ES-I3 (cell line): Measurements from ENCODE around the gene FGD5.
"Not testable (repeated sequence)": the region's sequence is repeated elsewhere in the genome, so short reads cannot be mapped to it uniquely, and the experiment has no call there.

Source experiments
- H3K36me3 ChIP-seq: 2 replicates; pipeline ENCODE4 v1.6.1; 2013; ENCODE audit warnings: mild to moderate bottlenecking, low read length, control low read depth, moderate library complexity; ENCODE audit not compliant: insufficient read depth
- H3K4me1 ChIP-seq: 2 replicates; pipeline ENCODE4 v1.6.1; 2013; ENCODE audit warnings: mild to moderate bottlenecking, control low read depth, low read length; ENCODE audit not compliant: insufficient read depth
- H3K9ac ChIP-seq: 2 replicates; pipeline ENCODE4 v1.6.1; 2013; ENCODE audit warnings: low read depth, mild to moderate bottlenecking, low read length, moderate library complexity
- H3K9me3 ChIP-seq: 2 replicates; pipeline ENCODE4 v1.6.1; 2013; ENCODE audit warnings: mild to moderate bottlenecking, low read length, moderate library complexity; ENCODE audit not compliant: control insufficient read depth, insufficient read depth

FGD5 gene

DNA sequence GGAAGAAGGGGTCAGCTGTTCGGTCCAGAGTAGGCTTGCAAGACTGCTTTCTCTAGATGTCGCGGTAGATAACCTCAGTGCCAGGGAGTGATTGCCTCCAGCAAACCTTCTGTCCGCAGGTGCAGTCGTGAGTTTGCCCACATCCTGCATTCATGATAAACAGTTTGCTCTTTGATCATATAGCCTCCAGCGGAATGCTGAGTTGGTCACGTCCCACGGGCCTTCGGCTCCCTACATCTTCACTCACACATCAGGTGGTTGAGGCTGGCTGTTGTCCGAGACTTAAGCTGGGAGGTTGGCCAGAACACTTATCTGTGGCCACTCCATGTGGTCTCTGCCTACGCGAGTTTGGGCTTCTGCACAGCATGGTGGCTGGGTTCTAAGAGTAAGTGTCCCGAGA is 66.5 kb downstream of the FGD5 start:
- Histone ChIP-seq H3K36me3 (no peaks in the 10 kb centered on the region), H3K9me3 (no peaks in the 10 kb centered on the region), H3K9ac (no peak overlapping the region), H3K4me1 (no peaks in the 10 kb centered on the region)

DNA sequence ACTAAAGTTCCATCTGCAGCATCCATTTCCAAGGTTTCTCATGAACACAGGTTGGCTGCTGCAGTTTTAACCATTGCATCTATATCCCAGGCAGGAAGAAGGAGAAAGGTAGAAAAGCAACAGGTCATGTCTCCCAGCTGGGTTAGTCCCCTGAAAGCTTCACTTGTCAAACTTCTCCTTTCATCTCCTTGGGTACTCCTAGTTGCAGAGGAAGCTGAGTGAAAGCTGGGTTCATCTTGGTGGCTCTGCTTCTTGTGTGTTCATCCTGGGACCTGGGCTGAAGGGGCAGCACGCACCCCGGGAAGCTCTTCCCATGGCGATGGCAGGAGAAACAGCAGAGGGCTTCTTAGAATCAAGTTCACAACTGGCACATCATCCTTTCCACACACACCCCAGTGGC is 67.3 kb downstream of the FGD5 start:
- no peaks in the 10 kb centered on the region for H3K4me1 ChIP-seq
- H3K36me3 ChIP-seq: no peaks in the 10 kb centered on the region
- no peaks in the 10 kb centered on the region for H3K9me3 ChIP-seq
- H3K9ac ChIP-seq: no peak overlapping the region

DNA sequence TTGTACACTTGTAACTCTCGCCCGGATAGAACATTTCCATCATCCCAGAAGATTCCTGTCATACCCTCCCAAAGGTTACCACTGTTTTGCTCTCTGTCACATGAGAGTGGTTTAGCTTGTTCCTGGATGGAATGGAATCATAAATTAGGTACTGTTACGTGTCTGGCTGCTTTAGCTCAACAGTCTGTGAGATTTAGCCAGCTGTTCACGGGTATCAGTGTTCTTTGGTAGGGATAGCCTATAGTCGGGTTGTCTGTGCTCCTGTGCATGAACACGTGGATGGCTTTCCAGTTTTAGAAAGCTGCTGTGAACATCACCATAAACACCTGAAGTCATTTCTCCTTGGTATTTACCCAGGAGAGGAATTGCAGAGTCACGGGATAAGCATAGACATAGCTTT is 70.4 kb downstream of the FGD5 start:
- Histone ChIP-seq H3K9me3 (no peaks in the 10 kb centered on the region), H3K36me3 (no peaks in the 10 kb centered on the region), H3K4me1 (no peaks in the 10 kb centered on the region), H3K9ac (no peak overlapping the region)

DNA sequence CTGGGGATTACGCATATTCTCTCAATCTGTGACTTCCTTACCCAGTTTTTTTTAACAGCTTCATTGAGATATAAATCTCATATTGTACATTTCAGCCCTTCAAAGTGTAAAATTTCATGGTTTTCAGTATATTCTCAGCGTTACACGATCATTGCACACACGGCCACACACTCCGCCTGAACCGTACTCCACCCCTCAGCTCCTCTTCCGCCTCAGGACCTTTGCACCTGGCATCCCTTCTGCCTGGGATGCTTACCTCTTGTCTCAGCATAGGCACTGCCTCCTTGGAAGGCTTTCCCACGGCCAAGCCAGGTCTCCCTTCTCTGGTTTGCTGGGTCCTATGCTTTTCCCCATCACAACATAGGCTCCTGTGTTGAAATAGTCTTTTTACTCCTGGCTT is 71.2 kb downstream of the FGD5 start:
- Histone ChIP-seq H3K9ac (no peak overlapping the region), H3K4me1 (no peaks in the 10 kb centered on the region), H3K36me3 (no peaks in the 10 kb centered on the region), H3K9me3 (no peaks in the 10 kb centered on the region)

DNA sequence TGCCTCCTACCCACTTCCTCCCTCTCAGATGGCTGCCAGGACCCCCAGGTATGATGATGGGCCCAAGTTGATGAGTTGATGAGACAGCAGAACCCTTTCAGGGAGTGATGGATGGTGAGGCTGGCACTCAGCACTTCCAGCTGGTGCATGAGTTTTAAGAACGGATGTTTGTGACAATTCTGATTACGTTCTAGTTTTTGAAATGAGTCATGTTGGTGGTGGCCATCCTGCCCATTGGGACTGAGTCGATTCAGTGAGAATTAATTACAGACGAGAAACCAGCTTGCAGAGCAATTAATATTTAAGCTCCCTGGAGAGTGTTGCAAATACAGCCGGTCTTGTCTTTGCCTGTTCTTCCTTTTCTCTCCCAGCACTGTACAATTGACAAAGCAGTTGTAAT is 71.7 kb downstream of the FGD5 start:
- Histone ChIP-seq H3K4me1 (no peaks in the 10 kb centered on the region), H3K9me3 (no peaks in the 10 kb centered on the region), H3K9ac (no peak overlapping the region)

DNA sequence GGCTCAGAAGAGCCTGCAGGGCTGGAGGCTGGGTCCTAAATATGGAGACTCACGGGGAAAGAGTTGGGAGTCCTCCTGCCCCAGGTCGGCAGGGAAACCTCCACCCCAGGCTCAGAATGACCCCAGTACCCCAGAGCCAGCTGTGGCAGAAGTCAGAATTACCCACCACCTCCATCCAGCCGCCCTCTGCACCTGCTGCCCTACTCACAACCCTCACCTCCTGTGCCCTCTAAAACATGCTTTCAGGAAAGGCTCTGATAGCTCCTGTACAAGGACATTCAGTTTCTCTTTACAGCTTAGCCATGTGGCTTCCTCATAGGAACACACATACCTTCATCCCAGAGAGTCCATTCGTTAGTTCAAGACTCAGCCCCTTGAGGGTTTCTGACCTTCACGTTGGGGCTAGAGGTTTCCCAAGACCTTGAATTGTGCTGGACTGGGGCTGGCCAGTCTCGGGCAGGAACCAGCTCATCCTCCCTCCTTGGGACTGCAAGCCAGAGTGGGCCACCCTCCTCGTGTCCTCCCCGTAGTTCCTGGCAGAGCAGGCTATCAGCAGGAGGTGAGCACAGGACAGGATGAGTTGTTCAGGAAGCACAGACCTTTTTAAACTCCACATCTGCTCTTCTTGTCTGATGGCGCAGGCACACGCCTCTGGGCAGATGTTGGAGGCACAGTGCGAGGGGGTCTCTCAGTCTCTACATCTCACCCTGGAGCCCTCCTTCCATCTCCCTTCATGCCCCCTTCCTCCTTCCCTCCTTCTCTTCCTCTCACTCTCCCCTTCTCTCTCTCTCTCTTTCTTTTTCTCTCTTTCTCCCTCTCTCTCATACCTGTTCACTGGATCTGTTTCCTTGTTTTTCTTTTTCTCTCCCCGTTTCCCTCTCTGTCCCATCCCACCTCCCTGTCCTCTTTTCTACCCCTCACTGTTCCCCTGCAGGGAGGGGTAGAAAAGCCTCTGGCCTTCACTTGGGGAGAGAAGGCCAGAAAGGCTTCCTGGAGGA is 72.7 kb downstream of the FGD5 start:
- Histone ChIP-seq H3K36me3 (no peaks in the 10 kb centered on the region), H3K4me1 (no peaks in the 10 kb centered on the region), H3K9ac (no peak overlapping the region), H3K9me3 (no peaks in the 10 kb centered on the region)

More for the DNA sequence above, 71.7 kb downstream of the FGD5 start:
- no peaks in the 10 kb centered on the region for H3K36me3 ChIP-seq

DNA sequence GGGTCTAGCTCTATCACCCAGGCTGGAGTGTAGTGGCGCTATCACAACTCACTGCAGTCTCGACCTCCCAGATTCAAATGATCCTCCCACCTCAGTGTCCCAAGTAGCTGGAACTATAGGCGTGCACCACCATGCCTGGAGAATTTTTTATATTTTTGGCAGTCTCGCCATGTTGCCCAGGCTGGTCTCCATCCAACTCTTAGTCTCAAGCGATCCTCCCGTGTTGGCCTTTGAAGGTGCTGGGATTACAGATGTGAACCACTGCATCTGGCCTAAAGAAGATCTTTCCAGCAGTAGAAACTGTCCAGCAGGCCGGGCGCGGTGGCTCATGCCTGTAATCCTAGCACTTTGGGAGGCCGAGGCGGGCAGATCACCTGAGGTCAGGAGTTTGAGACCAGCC is 73.5 kb downstream of the FGD5 start:
- H3K9me3 ChIP-seq: no peaks in the 10 kb centered on the region

DNA sequence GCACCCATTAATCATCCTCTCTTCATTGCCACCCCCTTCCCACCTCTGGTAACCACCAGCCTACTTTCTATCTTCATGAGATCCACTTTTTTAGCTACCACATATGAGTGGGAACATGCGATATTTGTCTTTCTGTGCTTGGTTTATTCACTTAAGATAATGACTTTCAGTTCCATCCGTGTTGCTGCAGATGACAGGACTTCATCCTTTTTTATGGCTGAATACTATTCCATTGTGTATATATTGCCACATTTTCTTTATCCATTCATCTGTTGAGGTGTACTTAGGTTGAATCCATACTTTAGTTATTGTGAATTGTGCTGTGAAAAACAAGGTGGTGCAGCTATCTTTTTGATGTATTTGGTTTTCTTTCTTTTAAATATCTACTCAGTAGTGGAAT is 75.3 kb downstream of the FGD5 start:
- Histone ChIP-seq H3K36me3 (no peaks in the 10 kb centered on the region), H3K9me3 (no peaks in the 10 kb centered on the region), H3K4me1 (no peaks in the 10 kb centered on the region), H3K9ac (no peak overlapping the region)

More for the DNA sequence above, 73.5 kb downstream of the FGD5 start:
- H3K36me3 ChIP-seq: no peaks in the 10 kb centered on the region
- H3K9ac ChIP-seq: no peak overlapping the region
- no peaks in the 10 kb centered on the region for H3K4me1 ChIP-seq

DNA sequence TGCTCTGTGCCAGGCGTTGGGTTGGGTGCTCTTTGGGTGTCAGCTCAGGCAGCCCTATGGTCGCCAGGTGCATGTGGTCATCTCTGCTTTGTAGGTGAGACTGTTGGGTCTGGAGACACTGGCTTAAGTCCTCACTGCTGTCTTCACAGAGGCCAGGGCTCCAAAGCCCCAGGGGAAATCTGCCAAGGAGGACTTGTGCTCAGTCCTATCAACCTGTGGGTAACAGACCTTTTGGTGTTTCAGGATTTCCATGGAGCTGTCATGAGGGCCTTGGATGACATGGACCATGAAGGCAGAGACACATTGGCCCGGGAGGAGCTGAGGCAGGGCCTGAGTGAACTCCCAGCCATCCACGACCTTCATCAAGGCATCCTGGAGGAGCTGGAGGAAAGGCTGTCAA is 78.5 kb downstream of the FGD5 start:
- Histone ChIP-seq H3K9me3 (no peaks in the 10 kb centered on the region), H3K36me3 (0 out of 2 replicates have a peak, but pooled peaks cover 3% of the 10 kb centered on the region), H3K4me1 (no peaks in the 10 kb centered on the region), H3K9ac (no peak overlapping the region)

DNA sequence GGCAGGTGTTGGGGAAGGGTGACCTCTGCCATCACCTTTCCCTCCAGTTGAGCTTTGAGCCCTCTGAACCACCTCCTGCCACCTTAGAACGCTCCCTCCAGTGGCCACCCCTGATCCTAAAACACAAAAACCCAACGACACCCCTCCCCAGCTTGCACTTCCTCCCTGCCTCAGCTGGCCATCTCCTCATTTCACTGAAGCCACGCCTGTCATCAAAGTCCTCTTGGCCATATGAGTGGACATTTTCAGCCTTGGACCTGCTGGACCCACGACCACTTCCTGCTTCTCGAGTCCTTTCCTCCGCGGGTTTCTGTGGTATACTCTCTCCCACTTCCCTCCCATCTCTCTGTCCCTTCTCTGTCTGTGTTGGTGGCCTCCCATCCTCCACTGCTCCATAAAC is 80.2 kb downstream of the FGD5 start:
- Histone ChIP-seq H3K9ac (no peak overlapping the region), H3K4me1 (no peaks in the 10 kb centered on the region), H3K36me3 (0 out of 2 replicates have a peak, but pooled peaks cover 3% of the 10 kb centered on the region), H3K9me3 (no peaks in the 10 kb centered on the region)

DNA sequence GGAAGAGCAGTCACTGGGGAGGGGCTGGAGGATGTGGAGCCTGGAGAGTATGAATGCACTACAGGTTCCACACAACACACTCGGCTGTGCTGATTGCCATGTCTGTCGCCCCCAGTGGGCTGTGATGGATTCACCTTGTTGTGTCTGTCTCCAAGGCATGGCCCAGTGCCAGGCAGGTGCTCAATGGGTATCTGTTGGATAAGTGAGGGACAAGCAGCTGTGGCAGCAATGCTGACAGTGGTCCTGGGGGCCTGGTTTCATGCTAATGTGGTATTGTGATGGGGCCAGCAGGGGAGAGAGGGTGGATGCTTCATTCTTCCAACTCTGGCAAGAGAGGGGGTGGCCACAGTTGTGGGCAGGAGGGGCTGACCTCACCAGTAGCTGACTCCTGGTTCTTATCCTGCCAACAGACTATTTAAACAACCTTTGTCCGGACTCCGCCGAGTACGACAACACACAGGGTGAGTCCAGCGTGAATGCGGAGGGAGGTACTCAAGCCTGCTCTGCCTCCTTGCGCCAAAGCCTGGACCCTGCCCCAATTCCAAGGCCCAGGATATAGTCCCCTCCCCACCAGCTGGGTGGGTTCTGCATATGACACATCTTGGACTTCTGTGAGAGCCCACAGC is 81.3 kb downstream of the FGD5 start:
- H3K9me3 ChIP-seq: no peaks in the 10 kb centered on the region
- 0 out of 2 replicates have a peak, but pooled peaks cover 3% of the 10 kb centered on the region for H3K36me3 ChIP-seq
- H3K4me1 ChIP-seq: no peaks in the 10 kb centered on the region
- no peak overlapping the region for H3K9ac ChIP-seq

DNA sequence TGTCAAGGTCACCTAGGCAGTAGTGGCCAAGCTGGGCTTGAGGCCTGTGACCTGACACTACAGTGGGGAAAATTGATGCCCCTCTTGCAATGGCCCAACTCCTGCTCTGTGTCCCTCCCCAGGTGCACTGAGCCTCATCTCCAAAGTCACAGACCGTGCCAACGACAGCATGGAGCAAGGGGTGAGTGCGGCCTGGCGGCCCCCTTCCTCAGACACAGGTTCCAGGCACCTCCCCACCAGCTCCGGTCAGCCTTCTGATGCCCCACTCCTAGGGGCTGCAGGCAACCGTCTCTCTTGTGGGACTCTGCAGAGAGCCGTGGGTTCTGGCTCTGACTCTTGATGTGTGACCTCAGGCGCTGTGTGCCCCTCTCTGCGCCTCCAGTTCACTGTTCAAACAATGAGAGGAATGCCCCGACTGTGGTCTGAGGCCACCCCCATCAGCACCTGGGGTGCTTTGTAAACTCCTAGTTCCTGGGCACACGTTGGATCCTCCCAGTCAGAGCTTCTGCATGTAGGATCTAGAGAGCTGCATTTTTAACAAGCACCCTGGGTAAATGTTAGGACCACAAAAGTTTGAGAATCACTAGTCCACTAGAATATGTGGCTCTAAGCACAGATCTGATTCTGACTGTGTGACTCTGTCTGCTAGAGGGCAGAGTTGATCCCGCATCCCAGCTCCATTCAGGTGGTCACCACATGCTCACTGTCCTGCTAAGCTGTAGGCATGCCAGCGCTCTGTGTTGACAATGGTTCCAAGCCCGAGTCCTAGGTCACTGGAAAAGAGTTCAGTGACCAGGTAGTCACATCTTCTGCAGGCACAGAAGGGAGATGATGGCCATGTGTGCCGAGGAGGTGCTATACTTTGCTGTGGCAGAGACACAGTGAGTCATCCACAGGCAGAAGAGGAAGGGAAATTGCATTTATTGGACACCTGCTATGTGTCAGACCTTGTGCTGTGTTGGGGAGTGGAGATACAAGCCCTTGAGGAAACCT is 82.4 kb downstream of the FGD5 start:
- no peaks in the 10 kb centered on the region for H3K4me1 ChIP-seq

DNA sequence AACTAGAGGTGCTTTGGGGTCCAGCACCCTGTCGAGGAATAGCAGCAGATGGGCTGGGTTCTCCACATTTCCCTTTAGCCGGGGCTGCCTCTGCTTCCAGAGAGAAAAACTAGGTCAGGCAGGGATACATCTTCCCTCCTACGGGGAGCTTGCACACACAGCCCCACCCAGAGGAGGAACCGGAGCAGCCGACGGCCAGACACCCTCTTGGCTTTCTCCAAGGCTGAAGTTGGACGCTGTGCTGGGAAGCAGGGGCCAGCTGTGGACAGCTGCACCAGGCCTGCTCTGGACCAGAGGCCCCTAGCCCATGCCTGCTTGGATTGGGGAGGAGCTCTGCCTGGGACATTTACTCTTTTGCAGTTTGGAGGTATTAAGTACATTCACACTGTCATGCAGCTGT is 84.0 kb downstream of the FGD5 start:
- no peak overlapping the region for H3K9ac ChIP-seq
- no peaks in the 10 kb centered on the region for H3K4me1 ChIP-seq
- 0 out of 2 replicates have a peak, but pooled peaks cover 3% of the 10 kb centered on the region for H3K36me3 ChIP-seq
- H3K9me3 ChIP-seq: no peaks in the 10 kb centered on the region

More for the DNA sequence above, 82.4 kb downstream of the FGD5 start:
- Histone ChIP-seq H3K9ac (no peak overlapping the region), H3K9me3 (no peaks in the 10 kb centered on the region), H3K36me3 (0 out of 2 replicates have a peak, but pooled peaks cover 3% of the 10 kb centered on the region)

DNA sequence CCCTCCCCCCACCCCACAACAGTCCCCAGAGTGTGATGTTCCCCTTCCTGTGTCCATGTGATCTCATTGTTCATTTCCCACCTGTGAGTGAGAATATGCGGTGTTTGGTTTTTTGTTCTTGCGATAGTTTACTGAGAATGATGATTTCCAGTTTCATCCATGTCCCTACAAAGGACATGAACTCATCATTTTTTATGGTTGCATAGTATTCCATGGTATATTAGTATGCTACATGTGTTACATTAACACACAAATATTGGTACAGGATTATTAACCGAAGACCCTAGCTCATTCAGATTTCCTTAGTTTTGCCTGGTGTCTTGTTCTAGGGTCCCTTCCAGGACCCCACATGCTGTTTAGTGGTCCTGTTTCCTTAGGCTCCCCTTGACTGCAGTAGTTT is 84.7 kb downstream of the FGD5 start:
- not testable (repeated sequence) for H3K9ac ChIP-seq, H3K9me3 ChIP-seq, H3K36me3 ChIP-seq, H3K4me1 ChIP-seq
